GM21576 (cell line): ENCODE results near the gene NALF2.
A peak's percentile ranks its signal among the peaks of the same experiment; 100 is the strongest.

Source experiments
- ATAC-seq: cut with Tn5 transposase; IDR thresholded peaks from one replicate; pipeline ENCODE4 v1.9.1; 2021; ENCODE audit warnings: mild to moderate bottlenecking, moderate library complexity; ENCODE audit not compliant: unreplicated experiment

Gene NALF2

GRCh38 chrX:69503782-69504625 is at the start of gene NALF2:
NALF2 (plus strand) TSS chrX:69504326; CDS start chrX:69505283, 957 bp downstream.
- ATAC-seq: peak; percentile 44

DNA sequence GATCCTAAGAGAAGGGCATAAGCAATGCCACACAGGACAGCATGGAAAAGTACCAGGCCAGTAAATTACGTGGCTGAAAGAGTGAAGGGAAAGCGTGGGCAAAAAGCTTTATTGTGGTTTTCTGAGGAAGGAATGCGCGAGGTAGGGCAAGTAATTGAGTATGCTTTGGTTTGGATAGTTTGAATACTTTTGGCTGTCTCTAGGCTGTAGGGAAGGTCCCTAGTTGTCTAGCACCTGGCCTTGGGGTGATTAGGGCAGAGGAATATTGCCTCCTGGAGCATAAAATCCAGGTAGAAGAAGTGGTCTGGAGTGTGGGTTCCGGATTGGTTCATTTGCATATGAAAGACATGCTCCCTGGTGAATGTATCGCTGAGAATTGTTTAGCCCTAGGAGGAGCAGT is 46.4 kb upstream of the NALF2 start:
- no peak for ATAC-seq

GRCh38 chrX:69466546-69466945 is 37.6 kb upstream of the NALF2 start:
- no peak for ATAC-seq

GRCh38 chrX:69469975-69470374 is 34.2 kb upstream of the NALF2 start:
- no peak for ATAC-seq

GRCh38 chrX:69489625-69490024 is 14.5 kb upstream of the NALF2 start:
- no peak for ATAC-seq

- ATAC-seq: no peak
Measured at GRCh38 chrX:69493193-69493592, 10.9 kb upstream of the NALF2 start.

GRCh38 chrX:69493766-69494165 is 10.4 kb upstream of the NALF2 start:
- no peak for ATAC-seq

- no peak for ATAC-seq
Measured at GRCh38 chrX:69496183-69496582, 7.9 kb upstream of the NALF2 start.

DNA sequence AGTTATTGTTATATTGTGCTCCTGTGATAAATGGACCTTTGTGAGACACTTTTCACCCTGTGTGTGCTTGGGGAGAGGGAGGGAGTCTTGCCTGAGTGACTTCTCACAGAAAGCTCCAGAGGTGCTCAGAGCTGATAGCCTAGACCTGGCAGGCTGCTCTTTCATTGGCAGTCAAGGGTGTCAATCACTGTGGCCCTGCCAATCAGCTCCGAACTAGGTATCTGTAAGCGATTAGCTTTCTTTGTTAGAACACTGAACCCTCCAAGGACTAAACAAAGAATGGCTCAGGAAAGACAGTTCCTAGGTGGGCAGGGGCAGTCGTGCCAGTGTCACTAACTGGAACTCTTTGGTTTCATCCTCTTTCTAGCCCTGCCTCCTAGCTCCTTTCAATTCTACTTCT is 2.7 kb upstream of the NALF2 start:
- ATAC-seq: no peak

DNA sequence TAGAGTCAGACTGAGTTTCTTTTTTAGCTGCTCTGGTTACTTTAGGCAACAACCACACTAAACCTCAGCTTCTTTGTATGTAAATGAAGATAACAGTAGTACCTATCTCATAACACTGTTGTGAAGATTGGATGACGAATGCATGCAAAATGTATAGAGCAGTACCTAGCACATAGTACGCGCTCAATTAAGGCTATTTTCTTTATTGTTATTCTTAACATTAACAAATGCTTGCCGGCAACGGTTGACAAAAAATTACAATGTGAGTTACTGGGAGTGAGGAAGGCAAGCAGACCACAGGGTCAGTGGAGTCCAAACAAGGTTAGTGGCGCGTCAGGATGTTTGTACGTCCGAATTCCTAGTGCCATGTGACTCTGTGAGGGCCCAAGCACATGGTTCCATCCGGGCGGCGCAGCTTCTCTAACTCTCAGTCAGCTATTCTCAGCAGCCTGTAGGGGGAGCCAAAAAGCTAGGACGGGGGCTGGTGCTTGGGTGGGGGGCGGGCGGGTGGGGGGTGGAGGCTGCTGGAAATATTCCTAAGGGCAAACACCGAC is 821 bp upstream of the NALF2 start:
- no peak for ATAC-seq

- ATAC-seq: no peak
Measured at GRCh38 chrX:69504626-69505612, 793 bp downstream of the NALF2 start.

GRCh38 chrX:69505772-69506616 is 1.9 kb downstream of the NALF2 start:
- no peak for ATAC-seq

- no peak for ATAC-seq
Measured at GRCh38 chrX:69506617-69507499, 2.7 kb downstream of the NALF2 start.

DNA sequence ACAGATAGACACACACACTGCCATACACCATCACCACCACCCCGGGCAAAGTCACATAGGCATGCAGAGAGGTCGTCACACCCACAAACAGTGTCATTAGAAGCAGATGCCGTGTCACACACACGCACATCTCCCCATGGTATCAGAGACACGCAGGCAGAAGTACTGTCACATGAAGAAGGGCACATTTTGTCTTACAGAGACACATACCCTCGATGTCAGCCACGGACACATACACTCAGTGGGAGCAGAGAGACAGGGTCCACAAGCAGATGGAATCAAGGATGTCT is 3.3 kb downstream of the NALF2 start:
- ATAC-seq: no peak

- ATAC-seq: no peak
Measured at GRCh38 chrX:69508610-69509009, 4.5 kb downstream of the NALF2 start.

- no peak for ATAC-seq
Measured at GRCh38 chrX:69510137-69510715, 6.1 kb downstream of the NALF2 start.

GRCh38 chrX:69510914-69511513 is 6.9 kb downstream of the NALF2 start:
- no peak for ATAC-seq

- no peak for ATAC-seq
Measured at GRCh38 chrX:69522052-69522451, 17.9 kb downstream of the NALF2 start.

DNA sequence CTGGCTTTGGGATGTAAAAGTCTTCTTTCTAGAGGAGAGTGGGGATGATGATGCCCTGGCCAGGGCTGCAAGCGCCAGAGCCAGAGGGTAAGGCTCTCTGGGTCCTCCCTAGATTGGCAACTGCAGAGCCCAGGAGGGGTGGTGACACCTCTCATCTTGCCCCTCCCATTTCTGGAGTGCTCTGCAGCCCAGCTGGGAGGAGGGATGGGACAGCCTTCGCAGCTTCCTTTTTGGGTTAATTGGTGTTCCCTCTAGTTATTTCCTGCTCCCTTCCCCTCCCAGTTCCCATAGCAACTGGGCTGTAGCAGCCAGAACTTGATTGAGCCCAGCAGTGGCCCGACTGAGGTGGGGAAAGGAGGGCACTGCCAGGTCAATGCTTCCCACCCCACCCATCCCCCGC is 19.2 kb downstream of the NALF2 start:
- ATAC-seq: no peak
